Upper lobe of left lung (tissue), 6 donors: ENCODE measurements around the gene TUBB4A. TPM values are rescaled to one million over a fixed set of nuclear protein-coding genes. Genes with fewer than 3 reads are reported as not detected.
"Not testable (repeated sequence)": the region's sequence is repeated elsewhere in the genome, so short reads cannot be mapped to it uniquely, and the experiment has no call there.

Experiments
- ATAC-seq, 2 donors: fragments of 200-7000 bp; cut with Tn5 transposase; one replicate each; pipeline ENCODE4 v1.9.1; 2022; ENCODE audit warnings: mild to moderate bottlenecking in 2 of 2, moderate library complexity in 2 of 2; ENCODE audit not compliant: low FRiP score in 2 of 2
- DNase-seq, 2 donors: peaks; one replicate each; pipeline ENCODE4 v3.0.0-alpha.2; 2019 to 2020
- H3K27ac ChIP-seq, 4 donors: fragments of 200-600 bp; sonication (generic); one replicate each; pipeline ENCODE4 v1.5.1; 2016 to 2019
- H3K27me3 ChIP-seq, 4 donors: fragments of 200-600 bp; sonication (generic); one replicate each; pipeline ENCODE4 v1.5.1; 2017 to 2019
- H3K36me3 ChIP-seq, 4 donors: fragments of 200-600 bp; sonication (generic); one replicate each; pipeline ENCODE4 v1.5.1; 2016 to 2019
- H3K4me1 ChIP-seq, 4 donors: fragments of 200-600 bp; sonication (generic); one replicate each; pipeline ENCODE4 v1.5.1; 2018 to 2019
- H3K4me3 ChIP-seq, 4 donors: fragments of 200-600 bp; sonication (generic); one replicate each; pipeline ENCODE4 v1.5.1; 2017 to 2019; ENCODE audit warnings: mild to moderate bottlenecking in 2 of 4, moderate library complexity in 1 of 4
- H3K9me3 ChIP-seq, 4 donors: fragments of 200-600 bp; sonication (generic); one replicate each; pipeline ENCODE4 v1.5.1; 2018 to 2019
- EP300 ChIP-seq, 4 donors: sonication (generic); formaldehyde crosslinking; IDR thresholded peaks; one replicate each; pipeline ENCODE4 v1.5.1; 2017; ENCODE audit warnings: antibody characterized with exemption in 4 of 4, control low read depth in 2 of 4
- POLR2A ChIP-seq, 4 donors: fragments of 450-650 bp; IDR thresholded peaks; one replicate each; pipeline ENCODE4 v1.5.1; 2016 to 2017; ENCODE audit warnings: antibody characterized with exemption in 4 of 4, mild to moderate bottlenecking in 2 of 4
- POLR2AphosphoS5 ChIP-seq, 2 donors: sonication (generic); formaldehyde crosslinking; IDR thresholded peaks; one replicate each; pipeline ENCODE4 v1.5.1; 2017; ENCODE audit warnings: antibody characterized with exemption in 2 of 2
- WGBS, 2 donors: methylation state at CpG; one replicate each; pipeline ENCODE4 v1.1.5; 2017 to 2018; 5-methylcytosine and 5-hydroxymethylcytosine counted together
- total RNA-seq, 6 donors: library from RNA; depleted of rRNA in 4 of 6; stranded (reverse); fragments of >200 nt in 4 of 6; gene quantifications; one replicate each; pipeline versions ENCODE4 v1.1.0 to v1.2.1, GENCODE V29; 2016 to 2021
- TF ChIP-seq, protein P1 (sequence below), 6 experiments: fragments of 450-650 bp in 4 of 6; fragments of 200-600 bp in 2 of 6; sonication (generic) in 2 of 6; IDR thresholded peaks; one replicate each; pipeline ENCODE4 v1.5.1; 2016 to 2019; ENCODE audit warnings: antibody characterized with exemption in 6 of 6
- donor health status: DM: no; HTN: no; CAD: no; lungs with moderate emphysema.
- donor health status: DM: no; HTN: yes; CAD: no; lungs with severe emphysema.

TUBB4A gene
- total RNA-seq = 1 to 10 TPM in 2 of 6 donors, under 1 TPM in 3, not detected in 1; 0.54 to 1.5 (median 0.76) TPM

DNA sequence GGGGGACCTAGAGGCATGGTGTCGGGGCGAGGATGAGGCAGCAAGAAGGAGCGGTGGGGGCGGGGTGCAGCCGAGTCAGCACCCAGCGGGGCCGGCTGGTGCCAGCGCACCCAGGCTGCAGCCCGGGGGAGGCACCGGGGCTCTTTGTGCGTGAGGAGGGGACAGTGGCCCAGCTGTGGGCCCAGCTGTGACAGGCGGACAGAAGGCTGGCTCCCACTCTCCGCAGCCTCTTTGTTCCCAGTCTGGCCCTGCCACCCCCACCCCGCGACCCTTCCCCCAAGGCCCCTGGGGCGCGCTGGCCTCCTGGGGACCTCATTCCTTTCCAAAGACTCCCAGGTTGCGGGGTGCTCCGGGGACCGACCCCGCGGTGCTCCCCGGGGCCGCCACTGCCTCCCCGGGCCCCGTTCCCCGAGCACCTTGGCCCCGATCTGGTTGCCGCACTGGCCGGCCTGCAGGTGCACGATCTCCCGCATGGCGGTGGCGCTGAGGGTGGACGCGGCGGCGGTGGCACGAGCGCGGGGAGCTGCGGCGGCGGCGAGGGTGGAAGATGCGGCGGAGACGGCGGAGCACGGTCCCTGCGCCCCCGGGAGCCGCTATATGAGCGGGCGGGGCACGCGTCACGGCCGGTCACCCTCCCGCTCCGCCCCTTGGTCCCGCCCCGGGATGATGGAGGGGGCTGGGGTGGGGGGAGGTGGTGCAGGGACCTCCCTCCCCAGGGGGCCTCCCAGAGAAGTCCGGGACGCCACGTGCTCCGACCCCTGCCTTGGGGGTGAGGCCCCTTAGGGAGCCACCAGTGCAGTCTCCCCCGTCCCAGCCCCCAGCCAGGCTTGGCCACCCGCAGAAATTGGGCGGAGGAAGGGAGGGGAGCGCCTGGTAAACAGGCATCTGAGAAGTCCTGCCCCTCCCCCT lies at the start of gene TUBB4A:
TSS of gene TUBB4A (minus strand) at position 570 of the 909 bp plus-strand sequence. CDS start at position 473, 97 bp downstream.
- Histone ChIP-seq H3K4me1 (peaks cover 11 to 15% (median 11%) of the 10 kb centered on the region in 4 donors), H3K36me3 (no peaks in the 10 kb centered on the region), H3K9me3 (no peaks in the 10 kb centered on the region), H3K4me3 (peak within 1 kb of the TSS; percentile 5 to 44 (median 40)), H3K27me3 (peaks cover 0 to 19% (median 9%) of the 10 kb centered on the region in 4 donors), H3K27ac (peak within 1 kb of the TSS in 1 of 4 donors; percentile 5)
- peak in 1 of 2 donors; percentile 86 for DNase-seq
- ATAC-seq = peak in 1 of 2 donors; percentile 46
- 2 to 19% methylated on average over 2 to 26 of the region's 71 CpGs for WGBS, 2 donors
- TF ChIP-seq POLR2A (IDR thresholded peaks at IDR 0.05) = no peak
- TF ChIP-seq, protein P1, sequence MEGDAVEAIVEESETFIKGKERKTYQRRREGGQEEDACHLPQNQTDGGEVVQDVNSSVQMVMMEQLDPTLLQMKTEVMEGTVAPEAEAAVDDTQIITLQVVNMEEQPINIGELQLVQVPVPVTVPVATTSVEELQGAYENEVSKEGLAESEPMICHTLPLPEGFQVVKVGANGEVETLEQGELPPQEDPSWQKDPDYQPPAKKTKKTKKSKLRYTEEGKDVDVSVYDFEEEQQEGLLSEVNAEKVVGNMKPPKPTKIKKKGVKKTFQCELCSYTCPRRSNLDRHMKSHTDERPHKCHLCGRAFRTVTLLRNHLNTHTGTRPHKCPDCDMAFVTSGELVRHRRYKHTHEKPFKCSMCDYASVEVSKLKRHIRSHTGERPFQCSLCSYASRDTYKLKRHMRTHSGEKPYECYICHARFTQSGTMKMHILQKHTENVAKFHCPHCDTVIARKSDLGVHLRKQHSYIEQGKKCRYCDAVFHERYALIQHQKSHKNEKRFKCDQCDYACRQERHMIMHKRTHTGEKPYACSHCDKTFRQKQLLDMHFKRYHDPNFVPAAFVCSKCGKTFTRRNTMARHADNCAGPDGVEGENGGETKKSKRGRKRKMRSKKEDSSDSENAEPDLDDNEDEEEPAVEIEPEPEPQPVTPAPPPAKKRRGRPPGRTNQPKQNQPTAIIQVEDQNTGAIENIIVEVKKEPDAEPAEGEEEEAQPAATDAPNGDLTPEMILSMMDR (IDR thresholded peaks at IDR 0.05) = peak in 1 of 6 experiments; percentile 33

DNA sequence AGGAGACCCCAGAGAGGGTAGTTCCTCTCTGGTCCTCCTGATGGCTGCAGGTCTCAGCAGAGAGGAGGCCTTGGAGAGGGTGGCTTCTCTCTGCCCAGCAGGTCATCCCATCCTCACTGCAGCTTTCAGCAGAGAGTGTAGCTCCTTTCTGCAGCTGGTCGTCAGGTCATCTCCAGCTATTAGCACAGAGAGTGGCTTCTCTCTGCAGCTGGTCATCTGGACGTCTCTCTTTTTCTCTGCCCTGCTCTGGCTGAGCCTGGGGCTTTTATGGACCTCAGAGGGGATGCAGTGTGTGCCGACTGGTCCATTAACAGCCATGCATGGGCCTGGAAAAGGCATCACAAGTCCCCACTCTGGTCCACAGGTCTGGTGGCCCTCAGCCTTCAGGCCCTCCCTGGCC lies 49.0 kb upstream of the TUBB4A start:
- Histone ChIP-seq H3K27ac (no peak overlapping the region), H3K4me1 (peaks cover 0 to 5% (median 0%) of the 10 kb centered on the region in 4 donors), H3K4me3 (no peak overlapping the region), H3K27me3 (peaks cover 0 to 5% (median 0%) of the 10 kb centered on the region in 4 donors), H3K9me3 (no peaks in the 10 kb centered on the region), H3K36me3 (no peaks in the 10 kb centered on the region)
- TF ChIP-seq POLR2AphosphoS5 (IDR thresholded peaks at IDR 0.05) (no peak), POLR2A (IDR thresholded peaks at IDR 0.05) (no peak), EP300 (IDR thresholded peaks at IDR 0.05) (no peak)
- TF ChIP-seq, protein P1 (IDR thresholded peaks at IDR 0.05) = no peak
- peak in 1 of 2 donors; percentile 9 for ATAC-seq
- 80 to 87% methylated on average over 1 to 3 of the region's 3 CpGs for WGBS, 2 donors
- DNase-seq = no peak

DNA sequence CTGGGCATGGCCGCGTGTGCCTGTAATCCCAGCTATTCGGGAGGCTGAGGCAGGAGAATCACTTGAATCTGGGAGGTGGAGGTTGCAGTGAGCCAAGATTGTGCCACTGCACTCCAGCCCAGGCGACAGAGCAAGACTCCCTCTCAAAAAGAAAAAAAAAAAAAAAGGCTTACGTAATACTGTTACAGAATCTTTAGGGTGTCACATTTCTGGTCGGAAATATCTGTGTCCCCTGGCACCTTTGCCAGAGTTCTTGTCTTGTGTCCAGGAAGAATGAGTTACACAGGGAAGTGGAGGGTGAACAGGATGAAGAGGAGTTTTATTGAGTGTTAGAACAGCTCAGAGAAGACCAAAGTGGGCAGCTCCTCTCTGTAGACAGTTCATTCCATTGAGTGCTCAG lies 48.6 kb upstream of the TUBB4A start:
- DNase-seq, ATAC-seq, H3K9me3 ChIP-seq, H3K4me1 ChIP-seq, H3K36me3 ChIP-seq, H3K27ac ChIP-seq, H3K4me3 ChIP-seq, H3K27me3 ChIP-seq: not testable (repeated sequence)
- 72 to 73% methylated on average over 6 of the region's 6 CpGs for WGBS, 2 donors

DNA sequence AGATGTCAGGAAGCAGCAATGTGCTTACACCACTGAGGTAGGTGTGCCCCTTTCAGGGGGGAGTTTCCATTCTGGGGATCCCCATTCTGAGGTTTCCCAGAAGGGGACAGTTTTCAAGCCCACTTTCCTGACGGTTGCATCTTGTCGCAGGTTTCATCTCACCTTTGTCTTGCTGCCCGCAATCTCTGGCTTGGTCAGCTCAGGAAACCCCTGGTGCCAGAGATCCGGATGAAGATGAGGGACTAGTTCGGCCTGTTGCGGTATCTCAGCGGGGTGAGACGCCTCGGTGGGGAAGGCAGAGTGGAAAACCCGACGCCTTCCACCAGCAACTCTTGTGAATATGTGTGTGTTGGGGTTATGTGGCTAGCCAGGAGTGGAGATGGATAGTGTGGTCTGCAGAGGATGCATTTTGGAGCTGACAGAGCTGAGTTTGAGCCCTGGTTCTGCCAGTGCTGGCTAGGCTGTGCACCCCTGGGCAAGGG lies 41.8 kb upstream of the TUBB4A start:
- no peak for TF ChIP-seq EP300 (IDR thresholded peaks at IDR 0.05)
- TF ChIP-seq POLR2A (IDR thresholded peaks at IDR 0.05) = no peak
- TF ChIP-seq POLR2AphosphoS5 (IDR thresholded peaks at IDR 0.05) = no peak
- TF ChIP-seq, protein P1 (IDR thresholded peaks at IDR 0.05) = no peak
- DNase-seq (no peak), ATAC-seq (no peak)
- Histone ChIP-seq H3K4me3 (no peak overlapping the region), H3K36me3 (no peaks in the 10 kb centered on the region), H3K9me3 (no peaks in the 10 kb centered on the region), H3K4me1 (no peaks in the 10 kb centered on the region), H3K27me3 (no peaks in the 10 kb centered on the region), H3K27ac (no peak overlapping the region)
- WGBS, 2 donors = 69 to 76% methylated on average over 4 to 11 of the region's 11 CpGs

DNA sequence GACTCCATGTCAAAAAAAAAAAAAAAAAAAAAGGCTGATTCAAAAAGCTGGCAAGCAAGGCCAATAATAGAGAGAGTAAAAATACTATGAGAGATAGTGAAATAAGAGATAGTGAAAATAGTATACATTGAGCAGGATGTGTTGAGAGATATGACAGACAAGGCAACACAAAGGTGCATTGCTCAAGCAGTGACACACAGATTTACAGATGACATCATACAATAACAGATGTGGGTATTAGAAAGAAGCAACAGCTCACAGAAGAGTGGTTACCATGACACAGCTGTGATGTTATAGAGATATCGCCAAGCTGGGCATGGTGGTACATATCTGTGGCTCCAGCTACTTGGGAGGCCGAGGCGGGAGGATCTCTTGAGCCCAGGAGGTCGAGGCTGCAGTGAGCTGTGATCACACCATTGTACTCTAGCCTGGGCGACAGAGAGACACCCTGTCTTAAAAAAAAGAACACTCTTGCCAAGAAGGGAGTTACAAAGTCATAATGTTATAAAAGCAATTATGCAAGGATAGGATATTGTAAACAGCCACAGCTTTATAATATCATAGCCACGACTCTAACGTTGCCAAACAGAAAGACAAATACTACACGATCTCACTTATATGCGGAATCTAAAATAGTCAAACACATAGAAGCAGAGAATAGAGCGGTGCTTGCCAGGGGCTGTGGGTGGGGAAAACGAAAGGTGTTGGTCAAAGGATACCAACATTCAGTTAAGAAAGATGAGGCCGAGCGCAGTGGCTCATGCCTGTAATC lies 39.0 kb upstream of the TUBB4A start:
- no peaks in the 10 kb centered on the region for H3K36me3 ChIP-seq
- no peak for ATAC-seq
- DNase-seq = no peak
- H3K27ac ChIP-seq = no peak overlapping the region
- 69 to 71% methylated on average over 11 to 13 of the region's 13 CpGs for WGBS, 2 donors
- TF ChIP-seq EP300 (IDR thresholded peaks at IDR 0.05) (no peak), POLR2AphosphoS5 (IDR thresholded peaks at IDR 0.05) (no peak), POLR2A (IDR thresholded peaks at IDR 0.05) (no peak)
- TF ChIP-seq, protein P1 (IDR thresholded peaks at IDR 0.05) = no peak
- H3K4me3 ChIP-seq = no peak overlapping the region
- no peaks in the 10 kb centered on the region for H3K9me3 ChIP-seq
- peaks cover 0 to 6% (median 0%) of the 10 kb centered on the region in 4 donors for H3K4me1 ChIP-seq
- no peaks in the 10 kb centered on the region for H3K27me3 ChIP-seq
